GM23248 (cell line): ENCODE measurements around the gene SLIT3. TPM values are rescaled to one million over a fixed set of nuclear protein-coding genes. Genes with fewer than 3 reads are reported as not detected.

Source experiments
- DNase-seq: peaks from one replicate; pipeline ENCODE4 v3.0.0-alpha.2; 2015
- H2AFZ ChIP-seq: fragments of 200-600 bp; sonication (generic); 2 replicates; pipeline ENCODE4 v1.6.1; 2016; ENCODE audit warnings: antibody characterized with exemption
- H3F3A ChIP-seq: fragments of 200-600 bp; sonication (generic); 2 replicates; pipeline ENCODE4 v1.6.1; 2016; ENCODE audit warnings: mild to moderate bottlenecking, antibody characterized with exemption, mixed run types; ENCODE audit not compliant: insufficient read depth
- H3K27ac ChIP-seq: fragments of 200-600 bp; sonication (generic); 2 replicates; pipeline ENCODE4 v1.5.1; 2016; ENCODE audit warnings: mild to moderate bottlenecking
- H3K27me3 ChIP-seq: fragments of 200-600 bp; sonication (generic); replicated peaks from 2 replicates; pipeline ENCODE4 v1.6.1; 2016; ENCODE audit warnings: mild to moderate bottlenecking; ENCODE audit not compliant: insufficient read depth
- H3K36me3 ChIP-seq: fragments of 200-600 bp; sonication (generic); 2 replicates; pipeline ENCODE4 v1.6.1; 2016; ENCODE audit warnings: low read depth, mild to moderate bottlenecking
- H3K4me1 ChIP-seq: fragments of 200-600 bp; sonication (generic); 2 replicates; pipeline ENCODE4 v1.6.1; 2016; ENCODE audit warnings: mild to moderate bottlenecking; ENCODE audit not compliant: insufficient read depth
- H3K4me2 ChIP-seq: fragments of 200-600 bp; sonication (generic); one replicate; pipeline ENCODE4 v1.6.1; 2016; ENCODE audit warnings: mild to moderate bottlenecking; ENCODE audit not compliant: unreplicated experiment
- H3K4me3 ChIP-seq: fragments of 200-600 bp; sonication (generic); 2 replicates; pipeline ENCODE4 v1.5.1; 2016; ENCODE audit warnings: mild to moderate bottlenecking
- H3K79me2 ChIP-seq: fragments of 200-600 bp; sonication (generic); 2 replicates; pipeline ENCODE4 v1.6.1; 2016; ENCODE audit warnings: mild to moderate bottlenecking; ENCODE audit not compliant: insufficient read depth
- H3K9ac ChIP-seq: fragments of 200-600 bp; sonication (generic); 2 replicates; pipeline ENCODE4 v1.6.1; 2016; ENCODE audit warnings: mild to moderate bottlenecking
- H3K9me2 ChIP-seq: fragments of 200-600 bp; sonication (generic); 2 replicates; pipeline ENCODE4 v1.6.1; 2016; ENCODE audit warnings: mixed run types, mild to moderate bottlenecking, moderate library complexity; ENCODE audit not compliant: insufficient read depth
- H3K9me3 ChIP-seq: fragments of 200-600 bp; sonication (generic); one replicate; pipeline ENCODE4 v1.6.1; 2017; ENCODE audit warnings: low read depth
- H4K20me1 ChIP-seq: fragments of 200-600 bp; sonication (generic); 2 replicates; pipeline ENCODE4 v1.6.0; 2016; ENCODE audit not compliant: insufficient read depth
- EZH2 ChIP-seq: fragments of 200-600 bp; sonication (generic); IDR thresholded peaks from 2 replicates; pipeline ENCODE4 v1.6.1; 2018; ENCODE audit warnings: antibody characterized with exemption, mild to moderate bottlenecking; ENCODE audit not compliant: insufficient read depth, poor library complexity, severe bottlenecking
- EZH2phosphoT487 ChIP-seq: fragments of 200-600 bp; sonication (generic); IDR thresholded peaks from 2 replicates; pipeline ENCODE4 v1.6.1; 2018; ENCODE audit warnings: antibody characterized with exemption, moderate library complexity, mild to moderate bottlenecking, low read depth; ENCODE audit not compliant: insufficient read depth
- WGBS, 2 experiments: methylation state at CpG; one replicate each; pipeline ENCODE4 v1.1.6; 2015 to 2017; ENCODE audit warnings: low lambda C conversion rate in 2 of 2, low coverage in 1 of 2; ENCODE audit errors: missing lambda C conversion rate in 2 of 2; 5-methylcytosine and 5-hydroxymethylcytosine counted together
- in situ Hi-C: fragments of 300-500 bp; cut with MboI; formaldehyde crosslinking; loops from 2 replicates; pipeline ENCODE4 v1.15.0; 2020
- polyA plus RNA-seq: library from polyadenylated mRNA; unstranded; fragments of >200 nt; fragmentation: Nextera tagmentation; extraction: Ambion mirVana; gene quantifications from 2 replicates; pipeline ENCODE4 v1.2.1, GENCODE V29; 2016
- total RNA-seq: library from RNA; depleted of rRNA; stranded (reverse); fragments of >200 nt; shearing (Covaris generic); gene quantifications from 2 replicates; pipeline ENCODE4 v1.2.3, GENCODE V29; 2014

Gene SLIT3
- total and polyA plus RNA-seq, 2 experiments from 2014 or later, result 61.9 to 100 TPM

DNA sequence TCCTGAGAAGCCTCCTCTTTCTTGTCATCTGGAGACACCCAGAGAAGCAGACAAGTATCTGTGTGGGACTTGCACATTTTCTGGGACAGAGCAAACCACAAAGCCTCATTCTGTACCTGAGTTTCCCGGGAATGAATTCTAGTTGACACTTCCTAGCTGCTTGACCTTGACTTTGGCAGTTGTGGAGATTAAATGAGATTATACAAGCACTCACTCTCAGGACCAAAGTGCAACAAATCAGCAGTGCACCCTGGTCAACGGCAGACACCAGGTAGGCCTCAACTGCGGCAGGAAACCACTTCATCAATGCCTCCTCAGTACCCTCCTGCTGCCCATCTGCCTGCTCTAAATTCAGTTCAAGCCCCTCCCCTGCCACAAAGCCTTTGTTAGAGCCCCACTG, 607.1 kb downstream of the SLIT3 start:
- no peak overlapping the region for H3K4me2 ChIP-seq
- TF ChIP-seq EZH2 (no peak), EZH2phosphoT487 (no peak)
- in situ Hi-C loops, result loop anchor here (10.0 kb wide), 1 partner anchor 871 kb away; no protein-coding TSS in a partner anchor
- H3K9ac ChIP-seq, result no peak overlapping the region
- H3K9me3 ChIP-seq, result no peaks in the 10 kb centered on the region
- H3K4me3 ChIP-seq, result no peak overlapping the region
- H3K4me1 ChIP-seq, result peaks cover 3% of the 10 kb centered on the region; the same call in 1 of the 2 replicates
- H3F3A ChIP-seq, result no peaks in the 10 kb centered on the region
- H3K79me2 ChIP-seq, result no peaks in the 10 kb centered on the region
- H3K27ac ChIP-seq, result no peak overlapping the region
- H2AFZ ChIP-seq, result no peak overlapping the region
- no peaks in the 10 kb centered on the region for H3K27me3 ChIP-seq
- no peaks in the 10 kb centered on the region for H3K36me3 ChIP-seq
- DNase-seq, result no peak
- H3K9me2 ChIP-seq, result no peaks in the 10 kb centered on the region
- WGBS, 2 experiments, result 86 to 95% methylated on average over 3 of the region's 3 CpGs
- H4K20me1 ChIP-seq, result no peaks in the 10 kb centered on the region

DNA sequence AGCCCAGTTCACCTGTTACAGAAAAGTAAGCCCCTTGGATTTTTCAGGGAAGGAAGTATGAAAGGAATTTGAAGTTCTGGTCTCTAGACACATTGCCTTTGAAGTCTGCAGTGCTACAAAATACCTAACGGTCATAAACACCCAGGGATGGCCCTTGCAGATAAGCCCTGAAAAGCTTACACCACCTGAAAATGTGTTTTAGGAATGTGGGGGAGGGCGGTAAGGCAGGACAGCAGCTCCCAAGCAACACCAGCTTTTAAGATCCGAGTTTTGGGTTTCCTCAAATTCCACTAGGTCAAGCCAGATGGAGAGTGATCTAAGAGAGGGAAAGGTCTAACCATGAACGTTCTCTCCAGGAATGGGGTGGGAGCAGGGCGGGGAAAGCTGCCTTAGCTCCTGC, 607.6 kb downstream of the SLIT3 start:
- no peaks in the 10 kb centered on the region for H4K20me1 ChIP-seq
- DNase-seq, result no peak
- TF ChIP-seq EZH2phosphoT487, result no peak
- no peak for TF ChIP-seq EZH2
- H3K4me1 ChIP-seq, result no peaks in the 10 kb centered on the region
- H2AFZ ChIP-seq, result no peak overlapping the region
- H3K79me2 ChIP-seq, result no peaks in the 10 kb centered on the region
- no peaks in the 10 kb centered on the region for H3K36me3 ChIP-seq
- no peak overlapping the region for H3K27ac ChIP-seq
- 68 to 77% methylated on average over 5 of the region's 5 CpGs for WGBS, 2 experiments
- H3K9me2 ChIP-seq, result no peaks in the 10 kb centered on the region
- in situ Hi-C loops, result loop anchor here (10.0 kb wide), 1 partner anchor 872 kb away; no protein-coding TSS in a partner anchor
- no peak overlapping the region for H3K4me3 ChIP-seq
- H3F3A ChIP-seq, result no peaks in the 10 kb centered on the region
- H3K9me3 ChIP-seq, result no peaks in the 10 kb centered on the region
- no peaks in the 10 kb centered on the region for H3K27me3 ChIP-seq
- H3K4me2 ChIP-seq, result no peak overlapping the region
- no peak overlapping the region for H3K9ac ChIP-seq

DNA sequence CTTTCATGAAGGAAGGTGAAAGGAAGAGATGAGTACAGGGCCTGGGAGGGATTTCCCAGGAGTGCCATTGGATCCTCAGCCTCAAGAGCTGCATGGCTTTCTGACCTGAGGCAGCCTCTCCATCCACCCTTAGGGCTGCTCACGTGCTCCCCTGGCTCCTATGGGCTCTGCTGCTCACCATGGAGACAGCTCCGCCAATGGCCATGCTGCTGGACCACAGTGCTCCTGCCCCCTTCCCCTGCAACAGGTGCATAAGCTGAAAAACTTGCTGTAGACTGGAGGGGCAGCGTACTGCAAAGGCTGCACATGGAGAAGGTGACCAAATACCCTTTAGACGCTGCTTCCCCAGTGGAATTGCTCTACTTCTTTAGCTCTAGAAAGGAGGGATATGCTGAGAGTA, 609.0 kb downstream of the SLIT3 start:
- no peak overlapping the region for H3K27ac ChIP-seq
- no peak overlapping the region for H2AFZ ChIP-seq
- no peak overlapping the region for H3K9ac ChIP-seq
- in situ Hi-C loops, result loop anchor here (10.0 kb wide), 1 partner anchor 873 kb away; no protein-coding TSS in a partner anchor
- no peaks in the 10 kb centered on the region for H4K20me1 ChIP-seq
- TF ChIP-seq EZH2phosphoT487 (no peak), EZH2 (no peak)
- H3K4me2 ChIP-seq, result no peak overlapping the region
- H3K9me2 ChIP-seq, result no peaks in the 10 kb centered on the region
- no peak overlapping the region for H3K4me3 ChIP-seq
- WGBS, 2 experiments, result 89% methylated on average over 4 of the region's 4 CpGs
- no peaks in the 10 kb centered on the region for H3K79me2 ChIP-seq
- no peaks in the 10 kb centered on the region for H3K9me3 ChIP-seq
- H3K27me3 ChIP-seq, result no peaks in the 10 kb centered on the region
- H3K36me3 ChIP-seq, result no peaks in the 10 kb centered on the region
- H3F3A ChIP-seq, result no peaks in the 10 kb centered on the region
- DNase-seq, result no peak
- H3K4me1 ChIP-seq, result no peaks in the 10 kb centered on the region

GRCh38 chr5:168689260-168689659, 611.7 kb downstream of the SLIT3 start:
- no peak overlapping the region for H3K9ac ChIP-seq
- no peak overlapping the region for H2AFZ ChIP-seq
- H3K4me1 ChIP-seq, result no peaks in the 10 kb centered on the region
- no peaks in the 10 kb centered on the region for H3F3A ChIP-seq
- no peaks in the 10 kb centered on the region for H3K9me2 ChIP-seq
- in situ Hi-C loops, result no loop called here
- H3K4me3 ChIP-seq, result no peak overlapping the region
- H3K4me2 ChIP-seq, result no peak overlapping the region
- no peak for TF ChIP-seq EZH2
- TF ChIP-seq EZH2phosphoT487, result no peak
- WGBS, 2 experiments, result 89 to 90% methylated on average over 2 of the region's 2 CpGs
- no peak for DNase-seq
- H3K27ac ChIP-seq, result no peak overlapping the region
- no peaks in the 10 kb centered on the region for H3K36me3 ChIP-seq
- H4K20me1 ChIP-seq, result no peaks in the 10 kb centered on the region
- H3K27me3 ChIP-seq, result no peaks in the 10 kb centered on the region
- no peaks in the 10 kb centered on the region for H3K79me2 ChIP-seq
- no peaks in the 10 kb centered on the region for H3K9me3 ChIP-seq

- Histone ChIP-seq H3K4me3 (no peak overlapping the region), H3F3A (peaks cover 8% of the 10 kb centered on the region), H3K9me3 (no peaks in the 10 kb centered on the region), H2AFZ (no peak overlapping the region), H3K27ac (no peak overlapping the region), H3K9ac (no peak overlapping the region), H3K9me2 (no peaks in the 10 kb centered on the region), H3K27me3 (no peaks in the 10 kb centered on the region), H3K36me3 (no peaks in the 10 kb centered on the region), H3K79me2 (no peaks in the 10 kb centered on the region), H4K20me1 (no peaks in the 10 kb centered on the region), H3K4me1 (peaks cover 6% of the 10 kb centered on the region), H3K4me2 (no peak overlapping the region)
- in situ Hi-C loops, result no loop called here
- DNase-seq, result no peak
- WGBS, 2 experiments, result 96 to 97% methylated on average over 7 of the region's 7 CpGs
- no peak for TF ChIP-seq EZH2
- TF ChIP-seq EZH2phosphoT487, result no peak
These were observed 614.1 kb downstream of the SLIT3 start for GRCh38 chr5:168686837-168687236.
